ENCODE measurements around the gene STARD3. TPM values are rescaled to one million over a fixed set of nuclear protein-coding genes. Genes with fewer than 3 reads are reported as not detected.

STARD3 gene
- total and polyA plus RNA-seq, 9 of the 15 experiments (the other 6 are each of a cell fraction or from before 2014, with no cell fraction given) = 0.63 to 87.0 (median 46.0) TPM

GRCh38 chr17:39650121-39650579 lies 13.2 kb downstream of the STARD3 start (continued):
- TF ChIP-seq NCOR1 (IDR thresholded peaks at IDR 0.05) = peak; percentile 59; the same call in 1 of the 2 replicates
- TF ChIP-seq ZNF347 (CRISPR knock-in tag; IDR thresholded peaks at IDR 0.05; ENCODE audit: low read depth) = no peak
- peak; percentile 39; the same call in 1 of the 2 replicates for TF ChIP-seq RBFOX2 (IDR thresholded peaks at IDR 0.05; ENCODE audit: low read depth, low read length)
- TF ChIP-seq AFF4 (CRISPR knock-in tag; IDR thresholded peaks at IDR 0.05) = no peak
- TF ChIP-seq SIX5 (IDR thresholded peaks at IDR 0.05; ENCODE audit: borderline replicate concordance in 1 of 2, insufficient read depth in 1 of 2, low read depth in 1 of 2, low read length in 2 of 2) = no peak
- TF ChIP-seq HMG20A (CRISPR knock-in tag; conservative IDR thresholded peaks at IDR 0.05) = no peak
- peak; percentile 56; the same call in 1 of the 2 replicates for TF ChIP-seq TCF3 (CRISPR knock-in tag; IDR thresholded peaks at IDR 0.05)
- no peak for TF ChIP-seq POLR2H (tag; IDR thresholded peaks at IDR 0.05; ENCODE audit: low read depth)
- peak; percentile 45; the same call in 1 of the 2 replicates for TF ChIP-seq PML (IDR thresholded peaks at IDR 0.05; ENCODE audit: low read length)
- TF ChIP-seq ZNF76 (CRISPR knock-in tag; IDR thresholded peaks at IDR 0.05; ENCODE audit: borderline replicate concordance) = 0 out of 2 replicates have a peak, but pooled peaks have one; percentile 31
- TF ChIP-seq NCOA4 (IDR thresholded peaks at IDR 0.05; ENCODE audit: partially characterized antibody) = peak; percentile 8
- no peak for TF ChIP-seq SREBF2 (CRISPR knock-in tag; IDR thresholded peaks at IDR 0.05)
- peak; percentile 52; the same call in 1 of the 2 replicates for TF ChIP-seq NFE2L1 (tag; IDR thresholded peaks at IDR 0.05; ENCODE audit: borderline replicate concordance, low read depth)
- TF ChIP-seq ZNF584 (CRISPR knock-in tag; IDR thresholded peaks at IDR 0.05; ENCODE audit: low read depth) = peak; percentile 74; the same call in 1 of the 2 replicates
- TF ChIP-seq NCOA1 (IDR thresholded peaks at IDR 0.05; ENCODE audit: low read depth) = peak; percentile 39; the same call in 1 of the 2 replicates
- peak; percentile 97 for TF ChIP-seq MITF (IDR thresholded peaks at IDR 0.05)
- peak; percentile 91 for TF ChIP-seq DPF2 (IDR thresholded peaks at IDR 0.05)
- peak; percentile 77 for TF ChIP-seq CXXC5 (CRISPR knock-in tag; IDR thresholded peaks at IDR 0.05)
- TF ChIP-seq ZFP36 (IDR thresholded peaks at IDR 0.05; ENCODE audit: low read depth, low read length, partially characterized antibody) = peak; percentile 26
- no peak for TF ChIP-seq ZNF717 (CRISPR knock-in tag; IDR thresholded peaks at IDR 0.05)
- TF ChIP-seq SRSF9 (IDR thresholded peaks at IDR 0.05; ENCODE audit: borderline replicate concordance, low read depth, low read length) = no peak
- peak; percentile 53 for TF ChIP-seq CREB1 (IDR thresholded peaks at IDR 0.05)
- 0 out of 2 replicates have a peak, but pooled peaks have one; percentile 8 for TF ChIP-seq CREB1 (CRISPR knock-in tag; IDR thresholded peaks at IDR 0.05)
- TF ChIP-seq CREB3L1 (IDR thresholded peaks at IDR 0.05; ENCODE audit: borderline replicate concordance, low read depth) = peak; percentile 71; the same call in 1 of the 2 replicates
